Adrenal gland (tissue), 5 donors: ENCODE results near the gene PPP1R14D.

Source experiments
- POLR2A ChIP-seq, 2 donors: fragments of 450-650 bp; IDR thresholded peaks; one replicate each; pipeline ENCODE4 v1.6.1; 2017; ENCODE audit warnings: antibody characterized with exemption in 2 of 2, mild to moderate bottlenecking in 2 of 2, moderate library complexity in 1 of 2
- TF ChIP-seq, protein P1 (sequence below), 6 experiments: fragments of 450-650 bp in 4 of 6; fragments of 200-600 bp in 2 of 6; sonication (generic) in 1 of 6; IDR thresholded peaks; 1 replicate in 5 of 6; 2 replicates in 1 of 6; pipeline versions ENCODE4 v1.5.1 to v1.8.0; 2016 to 2021; ENCODE audit warnings: antibody characterized with exemption in 6 of 6, mild to moderate bottlenecking in 2 of 6, moderate library complexity in 1 of 6
- donor health status: DM: no; HTN: no; CAD: no.

DNA sequence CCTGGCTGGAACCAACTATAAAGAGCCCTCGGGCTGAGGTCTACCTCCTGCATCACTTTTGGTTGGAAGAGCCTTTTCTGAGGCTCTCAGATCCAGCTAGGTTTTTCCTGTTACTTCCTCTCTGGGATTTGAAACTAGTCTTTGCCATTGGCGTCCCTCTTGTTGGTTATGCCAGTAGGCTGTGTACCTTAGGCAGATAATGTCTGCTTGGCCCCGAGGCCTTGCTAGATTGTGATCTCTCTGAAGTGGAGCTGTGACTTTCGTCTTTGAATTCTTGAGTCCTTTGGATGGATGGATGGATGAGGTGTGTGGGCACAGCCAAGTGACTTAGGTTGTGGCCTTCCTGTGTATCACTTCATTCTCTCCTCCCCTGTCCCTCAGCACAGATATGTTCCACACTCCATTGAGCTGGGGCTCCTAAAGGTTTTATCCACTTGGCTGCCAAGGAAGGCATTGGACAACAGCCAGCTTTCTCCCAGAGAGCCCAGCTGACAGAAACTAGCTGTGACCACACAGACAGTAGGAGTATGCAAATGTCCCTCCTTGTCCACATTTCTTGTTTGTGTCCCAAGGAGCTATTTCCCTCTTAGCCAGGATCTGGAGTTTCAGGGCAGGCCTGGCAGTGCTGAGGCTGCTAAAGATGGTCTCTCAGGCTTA, 13.3 kb downstream of the PPP1R14D start:
- TF ChIP-seq, protein P1, sequence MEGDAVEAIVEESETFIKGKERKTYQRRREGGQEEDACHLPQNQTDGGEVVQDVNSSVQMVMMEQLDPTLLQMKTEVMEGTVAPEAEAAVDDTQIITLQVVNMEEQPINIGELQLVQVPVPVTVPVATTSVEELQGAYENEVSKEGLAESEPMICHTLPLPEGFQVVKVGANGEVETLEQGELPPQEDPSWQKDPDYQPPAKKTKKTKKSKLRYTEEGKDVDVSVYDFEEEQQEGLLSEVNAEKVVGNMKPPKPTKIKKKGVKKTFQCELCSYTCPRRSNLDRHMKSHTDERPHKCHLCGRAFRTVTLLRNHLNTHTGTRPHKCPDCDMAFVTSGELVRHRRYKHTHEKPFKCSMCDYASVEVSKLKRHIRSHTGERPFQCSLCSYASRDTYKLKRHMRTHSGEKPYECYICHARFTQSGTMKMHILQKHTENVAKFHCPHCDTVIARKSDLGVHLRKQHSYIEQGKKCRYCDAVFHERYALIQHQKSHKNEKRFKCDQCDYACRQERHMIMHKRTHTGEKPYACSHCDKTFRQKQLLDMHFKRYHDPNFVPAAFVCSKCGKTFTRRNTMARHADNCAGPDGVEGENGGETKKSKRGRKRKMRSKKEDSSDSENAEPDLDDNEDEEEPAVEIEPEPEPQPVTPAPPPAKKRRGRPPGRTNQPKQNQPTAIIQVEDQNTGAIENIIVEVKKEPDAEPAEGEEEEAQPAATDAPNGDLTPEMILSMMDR (IDR thresholded peaks at IDR 0.05), result no peak
- TF ChIP-seq POLR2A (IDR thresholded peaks at IDR 0.05), result no peak
